ENCODE results near the gene TIMM44.

GRCh38 chr19:7908742-7909461 is 34.6 kb downstream of the TIMM44 start:
- TF ChIP-seq POLR2A (IDR thresholded peaks at IDR 0.05) (no peak), CTCF (IDR thresholded peaks at IDR 0.05) (no peak)
